ENCODE data around the gene FOLR3.
"Not testable (repeated sequence)": the region's sequence is repeated elsewhere in the genome, so short reads cannot be mapped to it uniquely, and the experiment has no call there.

Gene FOLR3

DNA sequence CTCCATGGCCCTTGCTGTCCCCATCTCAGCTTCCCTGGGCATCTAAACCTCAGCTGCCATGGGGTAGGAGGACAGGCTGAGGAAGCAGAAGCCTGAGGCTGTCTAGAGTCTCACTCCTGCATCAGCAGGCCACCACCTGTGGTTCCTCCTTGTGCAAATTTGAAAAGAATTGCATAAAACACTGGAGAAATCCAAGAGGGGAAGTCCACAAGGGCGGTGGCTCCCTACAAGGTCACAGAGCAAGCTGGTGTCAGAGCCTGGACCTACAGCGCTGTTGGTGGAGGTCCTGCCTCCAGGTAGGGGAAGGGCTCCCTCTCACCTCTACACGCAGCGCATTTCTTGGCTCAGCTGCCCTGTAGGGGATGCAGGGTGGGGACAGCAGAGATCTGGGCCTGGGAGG is at the start of gene FOLR3:
Gene FOLR3, plus strand, starts transcription at position 253 of the 400 bp plus-strand sequence. CDS start 228 bp downstream, outside the sequence.
- not testable (repeated sequence) for H3K9ac ChIP-seq (ENCODE audit: low read length); H3K4me3 ChIP-seq (ENCODE audit: low read length); H3K27me3 ChIP-seq (ENCODE audit: control insufficient read depth, insufficient read depth, low read length); H3K9me3 ChIP-seq (ENCODE audit: control insufficient read depth, low read length); H3K36me3 ChIP-seq (ENCODE audit: control insufficient read depth, insufficient read depth, low read length); H3K4me1 ChIP-seq (ENCODE audit: control insufficient read depth, insufficient read depth, low read length)

DNA sequence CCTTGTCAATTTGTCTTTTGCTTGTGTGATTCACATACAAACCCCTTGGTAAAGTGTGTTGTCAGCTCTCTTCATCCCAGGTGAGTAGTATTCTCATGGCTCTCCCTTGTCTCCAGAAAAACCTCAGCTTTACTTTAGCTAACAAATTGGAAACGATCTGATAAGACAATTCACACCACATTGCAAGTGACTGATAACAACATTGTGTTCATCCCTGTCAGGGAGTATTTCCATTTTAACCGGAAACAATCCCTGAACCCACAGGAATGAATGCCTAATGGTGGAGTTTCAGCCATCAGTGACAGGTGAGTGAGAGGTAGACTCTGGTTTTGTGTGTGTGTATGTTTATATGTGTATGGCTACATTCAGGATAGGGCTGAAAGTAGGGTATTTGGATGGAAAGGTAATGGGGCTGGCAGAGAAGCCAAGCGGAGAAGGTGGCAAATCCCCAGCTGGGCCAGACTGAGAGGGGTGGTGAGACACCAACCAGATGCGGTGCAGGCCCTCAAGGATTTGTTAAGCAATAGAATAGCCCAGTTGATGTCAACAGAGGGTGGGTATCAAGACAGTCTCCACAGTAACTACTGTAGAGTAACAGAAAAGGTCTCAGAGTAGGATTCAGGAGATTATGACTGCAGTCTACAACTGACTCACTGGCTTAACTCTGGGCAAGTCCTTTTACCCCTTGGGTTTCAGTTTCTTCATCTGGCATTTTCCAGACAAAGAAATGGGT is 47.3 kb upstream of the FOLR3 start:
- Histone ChIP-seq H3K4me3 (ENCODE audit: low read length) (no peak overlapping the region), H3K27me3 (ENCODE audit: control insufficient read depth, insufficient read depth, low read length) (no peaks in the 10 kb centered on the region), H3K9ac (ENCODE audit: low read length) (no peak overlapping the region), H3K9me3 (ENCODE audit: control insufficient read depth, low read length) (no peaks in the 10 kb centered on the region), H3K36me3 (ENCODE audit: control insufficient read depth, insufficient read depth, low read length) (no peaks in the 10 kb centered on the region), H3K4me1 (ENCODE audit: control insufficient read depth, insufficient read depth, low read length) (peaks cover 9% of the 10 kb centered on the region)

- peak overlapping the region; percentile 28 for H3K9ac ChIP-seq (ENCODE audit: low read length)
- no peak overlapping the region for H3K4me3 ChIP-seq (ENCODE audit: low read length)
Measured at GRCh38 chr11:72091292-72091691, 44.2 kb upstream of the FOLR3 start.

DNA sequence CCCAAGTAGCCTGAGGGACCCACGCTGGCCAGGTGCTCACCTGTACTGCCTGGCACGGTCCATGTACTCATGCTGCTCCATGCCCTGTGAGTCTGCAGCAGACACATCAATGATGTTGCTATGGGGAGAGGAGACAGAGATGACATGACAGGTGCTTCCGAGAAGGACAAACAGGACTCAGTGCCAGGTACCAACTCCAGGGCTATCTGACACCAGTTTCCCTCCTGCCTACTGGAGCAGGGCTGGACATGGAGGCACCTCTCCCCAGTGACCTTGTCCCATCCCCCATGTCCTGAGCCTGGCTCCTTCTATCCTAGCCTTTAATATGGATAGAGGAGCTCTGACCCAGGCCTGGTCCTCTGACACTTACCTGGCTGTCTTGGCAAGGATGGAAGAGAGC is 36.8 kb upstream of the FOLR3 start:
- Histone ChIP-seq H3K36me3 (ENCODE audit: control insufficient read depth, insufficient read depth, low read length) (peaks cover 14% of the 10 kb centered on the region), H3K9me3 (ENCODE audit: control insufficient read depth, low read length) (no peaks in the 10 kb centered on the region), H3K9ac (ENCODE audit: low read length) (no peak overlapping the region), H3K4me1 (ENCODE audit: control insufficient read depth, insufficient read depth, low read length) (peaks cover 20% of the 10 kb centered on the region), H3K4me3 (ENCODE audit: low read length) (no peak overlapping the region), H3K27me3 (ENCODE audit: control insufficient read depth, insufficient read depth, low read length) (no peaks in the 10 kb centered on the region)

More at GRCh38 chr11:72091292-72091691, 44.2 kb upstream of the FOLR3 start:
- Histone ChIP-seq H3K4me1 (ENCODE audit: control insufficient read depth, insufficient read depth, low read length) (peaks cover 9% of the 10 kb centered on the region), H3K9me3 (ENCODE audit: control insufficient read depth, low read length) (no peaks in the 10 kb centered on the region), H3K27me3 (ENCODE audit: control insufficient read depth, insufficient read depth, low read length) (no peaks in the 10 kb centered on the region), H3K36me3 (ENCODE audit: control insufficient read depth, insufficient read depth, low read length) (peaks cover 4% of the 10 kb centered on the region)

GRCh38 chr11:72100009-72100408 is 35.5 kb upstream of the FOLR3 start:
- H3K9me3 ChIP-seq (ENCODE audit: control insufficient read depth, low read length) = no peaks in the 10 kb centered on the region
- H3K4me1 ChIP-seq (ENCODE audit: control insufficient read depth, insufficient read depth, low read length) = peaks cover 22% of the 10 kb centered on the region
- H3K36me3 ChIP-seq (ENCODE audit: control insufficient read depth, insufficient read depth, low read length) = peaks cover 11% of the 10 kb centered on the region
- H3K27me3 ChIP-seq (ENCODE audit: control insufficient read depth, insufficient read depth, low read length) = no peaks in the 10 kb centered on the region
- H3K4me3 ChIP-seq (ENCODE audit: low read length) = no peak overlapping the region
- H3K9ac ChIP-seq (ENCODE audit: low read length) = peak overlapping the region; percentile 2

DNA sequence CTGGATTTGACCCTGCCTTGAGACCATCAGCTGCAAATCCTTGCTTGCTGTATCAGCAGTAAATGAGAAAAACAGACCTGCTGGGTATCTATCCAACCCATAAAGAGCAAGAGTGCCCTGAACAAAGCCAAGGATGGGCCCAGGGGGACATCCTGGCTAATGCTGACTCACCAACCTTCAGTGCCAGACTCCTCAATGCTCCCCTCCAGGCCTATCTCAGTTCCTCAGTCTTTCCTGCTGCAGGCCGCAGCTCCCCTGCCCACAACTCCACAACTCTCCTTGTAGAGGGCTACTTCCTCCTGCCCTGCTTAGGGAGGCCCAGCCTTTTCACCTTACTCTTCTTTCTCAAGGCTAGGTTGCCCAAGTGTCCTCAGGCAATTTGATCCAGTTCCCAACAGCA is 35.1 kb upstream of the FOLR3 start:
- Histone ChIP-seq H3K9me3 (ENCODE audit: control insufficient read depth, low read length) (no peaks in the 10 kb centered on the region), H3K9ac (ENCODE audit: low read length) (no peak overlapping the region), H3K4me1 (ENCODE audit: control insufficient read depth, insufficient read depth, low read length) (peaks cover 22% of the 10 kb centered on the region), H3K27me3 (ENCODE audit: control insufficient read depth, insufficient read depth, low read length) (no peaks in the 10 kb centered on the region), H3K36me3 (ENCODE audit: control insufficient read depth, insufficient read depth, low read length) (peaks cover 11% of the 10 kb centered on the region), H3K4me3 (ENCODE audit: low read length) (no peak overlapping the region)

DNA sequence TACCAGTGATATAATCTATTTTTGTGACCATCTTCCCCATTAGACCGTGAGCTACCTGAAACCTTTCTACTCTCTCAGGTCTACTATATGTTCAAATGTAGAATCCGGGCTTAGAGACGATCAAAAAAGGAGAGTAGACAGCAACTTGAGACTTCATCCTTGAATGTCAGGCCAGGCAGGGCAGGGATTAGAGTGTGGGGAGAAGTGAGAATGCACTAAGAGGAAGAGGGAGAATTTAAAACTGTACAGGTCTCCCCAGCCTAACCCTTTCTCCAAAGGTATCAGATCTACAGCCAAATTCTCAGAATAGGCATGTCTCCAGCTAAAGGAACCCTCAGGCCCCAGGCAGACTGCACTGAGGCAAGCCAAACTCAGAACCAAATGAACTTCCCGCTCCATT is 33.4 kb upstream of the FOLR3 start:
- no peaks in the 10 kb centered on the region for H3K9me3 ChIP-seq (ENCODE audit: control insufficient read depth, low read length)
- H3K36me3 ChIP-seq (ENCODE audit: control insufficient read depth, insufficient read depth, low read length) = peaks cover 11% of the 10 kb centered on the region
- peak overlapping the region; percentile 71 for H3K4me3 ChIP-seq (ENCODE audit: low read length)
- H3K4me1 ChIP-seq (ENCODE audit: control insufficient read depth, insufficient read depth, low read length) = peaks cover 22% of the 10 kb centered on the region
- H3K9ac ChIP-seq (ENCODE audit: low read length) = peak overlapping the region; percentile 87
- H3K27me3 ChIP-seq (ENCODE audit: control insufficient read depth, insufficient read depth, low read length) = no peaks in the 10 kb centered on the region

DNA sequence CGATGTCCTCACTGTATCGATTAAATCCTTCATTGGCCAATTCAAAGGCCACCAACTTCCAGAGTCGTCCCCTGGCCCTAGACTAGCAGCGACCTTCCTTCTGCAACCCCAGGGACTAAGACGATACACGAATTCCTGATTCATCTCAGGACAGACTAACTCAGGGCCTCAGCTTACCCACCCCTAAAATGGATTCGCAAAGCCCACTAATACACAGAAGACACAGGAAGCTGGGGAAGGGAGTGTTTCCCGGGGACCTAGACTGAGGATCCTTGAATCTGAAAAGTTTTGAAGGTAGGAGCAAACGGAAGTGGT is 32.9 kb upstream of the FOLR3 start:
- Histone ChIP-seq H3K9me3 (ENCODE audit: control insufficient read depth, low read length) (no peaks in the 10 kb centered on the region), H3K4me1 (ENCODE audit: control insufficient read depth, insufficient read depth, low read length) (peaks cover 22% of the 10 kb centered on the region), H3K27me3 (ENCODE audit: control insufficient read depth, insufficient read depth, low read length) (no peaks in the 10 kb centered on the region), H3K36me3 (ENCODE audit: control insufficient read depth, insufficient read depth, low read length) (peaks cover 11% of the 10 kb centered on the region), H3K9ac (ENCODE audit: low read length) (peak overlapping the region; percentile 87), H3K4me3 (ENCODE audit: low read length) (peak overlapping the region; percentile 71)

DNA sequence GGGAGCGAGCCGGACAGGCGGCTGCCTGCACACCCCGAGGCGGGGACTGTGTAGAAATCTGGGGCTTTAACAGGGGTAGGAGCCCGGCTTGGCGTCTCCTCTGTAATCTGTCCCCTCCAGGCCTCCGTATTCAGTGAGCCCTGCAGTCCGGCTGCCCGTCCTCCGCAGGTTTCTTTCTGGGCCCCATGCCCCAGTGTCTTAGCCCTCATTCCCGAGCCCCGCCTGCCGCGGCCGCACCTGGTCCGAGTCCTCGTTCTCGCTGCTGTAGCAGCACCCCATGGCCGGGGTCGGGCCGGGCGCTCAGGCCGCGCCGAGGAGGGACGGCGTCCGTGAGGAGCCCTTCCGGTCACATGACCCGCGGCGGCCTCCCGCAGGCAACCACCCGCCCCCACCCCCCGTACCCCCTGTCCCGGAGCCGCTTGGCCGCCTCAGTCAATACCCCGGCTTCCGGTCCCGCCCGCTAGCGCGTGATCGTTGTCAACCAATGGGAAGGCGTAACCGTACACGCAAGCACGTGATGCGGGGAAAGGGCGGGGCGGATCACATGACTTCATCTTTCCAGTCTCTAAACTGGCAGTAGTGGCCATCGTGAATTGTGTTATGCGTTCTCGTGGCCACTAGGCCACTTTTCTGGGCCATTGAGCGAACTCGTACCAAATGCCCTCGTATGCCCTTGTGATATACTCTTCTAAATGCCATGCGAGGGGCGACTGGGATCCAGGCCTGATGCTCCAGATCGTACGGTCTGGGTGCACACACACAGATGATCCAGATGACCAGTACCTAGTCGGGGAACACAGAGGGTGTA is 32.4 kb upstream of the FOLR3 start, which contains the start of gene LAMTOR1:
Gene LAMTOR1, minus strand, starts transcription at position 352 of the 808 bp plus-strand sequence. Its CDS starts 73 bp downstream, at position 279.
- Histone ChIP-seq H3K36me3 (ENCODE audit: control insufficient read depth, insufficient read depth, low read length) (peaks cover 9% of the 10 kb centered on the region), H3K9me3 (ENCODE audit: control insufficient read depth, low read length) (no peaks in the 10 kb centered on the region), H3K27me3 (ENCODE audit: control insufficient read depth, insufficient read depth, low read length) (no peaks in the 10 kb centered on the region), H3K4me3 (ENCODE audit: low read length) (peak within 1 kb of the TSS; percentile 88), H3K4me1 (ENCODE audit: control insufficient read depth, insufficient read depth, low read length) (peaks cover 22% of the 10 kb centered on the region), H3K9ac (ENCODE audit: low read length) (peak within 1 kb of the TSS; percentile 87)

GRCh38 chr11:72103754-72104167 is 31.8 kb upstream of the FOLR3 start:
- peaks cover 22% of the 10 kb centered on the region for H3K4me1 ChIP-seq (ENCODE audit: control insufficient read depth, insufficient read depth, low read length)
- H3K4me3 ChIP-seq (ENCODE audit: low read length) = peak overlapping the region; percentile 88
- no peaks in the 10 kb centered on the region for H3K9me3 ChIP-seq (ENCODE audit: control insufficient read depth, low read length)
- H3K36me3 ChIP-seq (ENCODE audit: control insufficient read depth, insufficient read depth, low read length) = peaks cover 3% of the 10 kb centered on the region
- peak overlapping the region; percentile 69 for H3K9ac ChIP-seq (ENCODE audit: low read length)
- no peaks in the 10 kb centered on the region for H3K27me3 ChIP-seq (ENCODE audit: control insufficient read depth, insufficient read depth, low read length)

DNA sequence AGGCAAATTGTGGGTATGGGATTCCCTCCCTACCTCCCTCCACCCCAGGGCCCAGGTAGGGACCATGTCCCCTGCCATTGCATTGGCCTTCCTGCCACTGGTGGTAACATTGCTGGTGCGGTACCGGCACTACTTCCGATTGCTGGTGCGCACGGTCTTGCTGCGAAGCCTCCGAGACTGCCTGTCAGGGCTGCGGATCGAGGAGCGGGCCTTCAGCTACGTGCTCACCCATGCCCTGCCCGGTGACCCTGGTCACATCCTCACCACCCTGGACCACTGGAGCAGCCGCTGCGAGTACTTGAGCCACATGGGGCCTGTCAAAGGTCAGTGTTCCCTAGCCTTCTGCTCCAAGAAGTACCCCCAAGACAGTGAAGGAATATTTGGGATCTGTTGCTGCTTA is 29.6 kb upstream of the FOLR3 start, which contains the start of gene TOMT:
Gene TOMT, plus strand, starts transcription at position 37 of the 400 bp plus-strand sequence. Its CDS starts 28 bp downstream, at position 65.
- Histone ChIP-seq H3K4me1 (ENCODE audit: control insufficient read depth, insufficient read depth, low read length) (peaks cover 19% of the 10 kb centered on the region), H3K36me3 (ENCODE audit: control insufficient read depth, insufficient read depth, low read length) (no peaks in the 10 kb centered on the region), H3K4me3 (ENCODE audit: low read length) (no peak within 1 kb of the TSS), H3K9me3 (ENCODE audit: control insufficient read depth, low read length) (no peaks in the 10 kb centered on the region), H3K9ac (ENCODE audit: low read length) (no peak within 1 kb of the TSS), H3K27me3 (ENCODE audit: control insufficient read depth, insufficient read depth, low read length) (no peaks in the 10 kb centered on the region)

Data from mucosa of stomach (tissue), 1 donor.